ENCODE results near the gene PLA2G4E.

PLA2G4E gene

GRCh38 chr15:41951571-41951970, 69.3 kb downstream of the PLA2G4E start:
- no peak for DNase-seq

- DNase-seq, result no peak
Observed at GRCh38 chr15:41950489-41950888, 70.4 kb downstream of the PLA2G4E start.

GRCh38 chr15:41950127-41950483, 70.7 kb downstream of the PLA2G4E start:
- no peak for DNase-seq

- DNase-seq, result no peak
Observed at GRCh38 chr15:41949401-41950126, 71.3 kb downstream of the PLA2G4E start.

GRCh38 chr15:41948490-41948889, 72.4 kb downstream of the PLA2G4E start:
- DNase-seq, result no peak

- DNase-seq, result no peak
Observed at GRCh38 chr15:41946970-41947369, 73.9 kb downstream of the PLA2G4E start.

- DNase-seq, result no peak
Observed at GRCh38 chr15:41945731-41946130, 75.1 kb downstream of the PLA2G4E start.

GRCh38 chr15:41945221-41945620, 75.6 kb downstream of the PLA2G4E start:
- no peak for DNase-seq

GRCh38 chr15:41944313-41944940, 76.4 kb downstream of the PLA2G4E start:
- peak; percentile 50 for DNase-seq

GRCh38 chr15:41943543-41944312, 77.1 kb downstream of the PLA2G4E start:
- DNase-seq, result no peak

- DNase-seq, result no peak
Observed at GRCh38 chr15:41942886-41943285, 78.0 kb downstream of the PLA2G4E start.

- DNase-seq, result no peak
Observed at GRCh38 chr15:41941644-41942415, 79.0 kb downstream of the PLA2G4E start.

GRCh38 chr15:41940441-41940857, 80.4 kb downstream of the PLA2G4E start:
- DNase-seq, result no peak

- no peak for DNase-seq
Observed at GRCh38 chr15:41939986-41940385, 80.9 kb downstream of the PLA2G4E start.

GRCh38 chr15:41937568-41937923, 83.3 kb downstream of the PLA2G4E start:
- DNase-seq, result no peak

GRCh38 chr15:41936649-41937567, 83.9 kb downstream of the PLA2G4E start:
- no peak for DNase-seq

- DNase-seq, result no peak
Observed at GRCh38 chr15:41936155-41936554, 84.7 kb downstream of the PLA2G4E start.

- DNase-seq, result no peak
Observed at GRCh38 chr15:41935566-41936020, 85.2 kb downstream of the PLA2G4E start.

GRCh38 chr15:41934843-41935242, 86.0 kb downstream of the PLA2G4E start:
- DNase-seq, result no peak

GRCh38 chr15:41933771-41934170, 87.1 kb downstream of the PLA2G4E start:
- DNase-seq, result no peak

GRCh38 chr15:41933326-41933725, 87.5 kb downstream of the PLA2G4E start:
- DNase-seq, result no peak

Measured in T1000 (cell line).